HepG2 (cell line): ENCODE results near the gene IGF2BP3. TPM values are rescaled to one million over a fixed set of nuclear protein-coding genes. Genes with fewer than 3 reads are reported as not detected.

Source experiments
- ARNT2 ChIP-seq: sonication (generic); formaldehyde crosslinking; IDR thresholded peaks from 2 replicates; pipeline ENCODE4 v1.8.0; 2022; ENCODE audit warnings: mild to moderate bottlenecking, low read depth, missing genetic modification reagents, moderate library complexity
- ATAD3A ChIP-seq: sonication (generic); formaldehyde crosslinking; IDR thresholded peaks from 2 replicates; pipeline ENCODE4 v1.4.0; 2020; ENCODE audit warnings: missing genetic modification reagents
- CBFB ChIP-seq: sonication (generic); formaldehyde crosslinking; IDR thresholded peaks from 2 replicates; pipeline ENCODE4 v1.4.0; 2020; ENCODE audit warnings: missing genetic modification reagents
- IKZF1 ChIP-seq: fragments of 450-650 bp; IDR thresholded peaks from 2 replicates; pipeline ENCODE4 v1.7.1; 2016
- ISL2 ChIP-seq: sonication (generic); formaldehyde crosslinking; IDR thresholded peaks from 2 replicates; pipeline ENCODE4 v1.5.0; 2020; ENCODE audit warnings: missing genetic modification reagents
- JUND ChIP-seq: sonication (generic); formaldehyde crosslinking; IDR thresholded peaks from 2 replicates; pipeline ENCODE4 v1.8.0; 2022; ENCODE audit warnings: mild to moderate bottlenecking, missing genetic modification reagents
- KAT2B ChIP-seq: fragments of 150-350 bp; IDR thresholded peaks from 2 replicates; pipeline ENCODE4 v1.6.1; 2014; ENCODE audit warnings: low read depth, low read length, borderline replicate concordance
- KLF15 ChIP-seq: sonication (generic); formaldehyde crosslinking; IDR thresholded peaks from 2 replicates; pipeline ENCODE4 v1.8.1; 2023; ENCODE audit warnings: borderline replicate concordance, mild to moderate bottlenecking, inconsistent platforms, missing genetic modification reagents, mixed read lengths
- MAFF ChIP-seq: IDR thresholded peaks from 2 replicates; pipeline ENCODE4 v1.6.1; 2011; ENCODE audit warnings: low read depth, low read length, improper control_type of control experiment
- MAFG ChIP-seq: sonication (generic); formaldehyde crosslinking; IDR thresholded peaks from 2 replicates; pipeline ENCODE4 v1.5.1; 2020; ENCODE audit warnings: mild to moderate bottlenecking, missing genetic modification reagents
- NFKBIZ ChIP-seq: IDR thresholded peaks from 2 replicates; pipeline ENCODE4 v1.6.1; 2018; ENCODE audit warnings: missing genetic modification reagents, missing compliant biosample characterization
- PHB2 ChIP-seq: fragments of 450-650 bp; IDR thresholded peaks from 2 replicates; pipeline ENCODE4 v1.6.1; 2018; ENCODE audit not compliant: partially characterized antibody
- PHF8 ChIP-seq: sonication (generic); formaldehyde crosslinking; IDR thresholded peaks from 2 replicates; pipeline ENCODE4 v1.5.0; 2020; ENCODE audit warnings: missing genetic modification reagents
- POLR2AphosphoS2 ChIP-seq: IDR thresholded peaks from 2 replicates; pipeline ENCODE4 v1.6.1; 2011; ENCODE audit warnings: low read depth, low read length, improper control_type of control experiment
- RARA ChIP-seq: IDR thresholded peaks from 2 replicates; pipeline ENCODE4 v1.6.1; 2016; ENCODE audit warnings: missing genetic modification reagents, missing compliant biosample characterization
- SRSF1 ChIP-seq: fragments of 200-400 bp; formaldehyde crosslinking; optimal IDR thresholded peaks from 2 replicates; pipeline ENCODE3; 2017; ENCODE audit warnings: mild to moderate bottlenecking, low read depth, low read length, moderate library complexity
- TBX3 ChIP-seq: fragments of 450-650 bp; IDR thresholded peaks from 2 replicates; pipeline ENCODE4 v1.6.1; 2017; ENCODE audit warnings: antibody characterized with exemption, mild to moderate bottlenecking, inconsistent platforms, borderline replicate concordance
- YY1 ChIP-seq: IDR thresholded peaks from 2 replicates; pipeline ENCODE4 v1.6.1; 2011; ENCODE audit warnings: low read length, low read depth, moderate library complexity, mild to moderate bottlenecking; ENCODE audit not compliant: insufficient read depth, insufficient replicate concordance
- ZNF121 ChIP-seq: sonication (generic); formaldehyde crosslinking; IDR thresholded peaks from 2 replicates; pipeline ENCODE4 v1.5.0; 2020; ENCODE audit warnings: mild to moderate bottlenecking, missing genetic modification reagents
- ZNF24 ChIP-seq: fragments of 450-650 bp; IDR thresholded peaks from 2 replicates; pipeline ENCODE4 v1.6.1; 2017; ENCODE audit warnings: antibody characterized with exemption, mild to moderate bottlenecking
- polyA plus RNA-seq, 8 experiments: library from polyadenylated mRNA; depleted of rRNA in 3 of 8; stranded (reverse) in 7 of 8; unstranded in 1 of 8; fragments of >200 nt; fragmentation: Illumina TruSeq in 4 of 8; extraction: Trizol in 4 of 8; gene quantifications; 2 replicates each; pipeline versions ENCODE4 v1.2.1 to v1.2.3, GENCODE V29; 2011 to 2016; ENCODE audit warnings: low read depth in 4 of 8, missing spikeins in 1 of 8, mixed read lengths in 1 of 8; ENCODE audit not compliant: insufficient read depth in 1 of 8
- total RNA-seq, 5 experiments: library from RNA; depleted of rRNA; stranded (reverse); fragments of >200 nt; fragmentation: Illumina TruSeq; extraction: Trizol; gene quantifications; 2 replicates each; pipeline ENCODE4 v1.2.3, GENCODE V29; 2016; ENCODE audit warnings: low read depth in 1 of 5
- TF ChIP-seq, protein P1 (sequence below): sonication (generic); formaldehyde crosslinking; IDR thresholded peaks from 2 replicates; pipeline ENCODE4 v1.5.0; 2020; ENCODE audit warnings: mild to moderate bottlenecking, missing genetic modification reagents, moderate library complexity
- TF ChIP-seq, protein P2 (sequence below): sonication (generic); formaldehyde crosslinking; IDR thresholded peaks from 2 replicates; pipeline ENCODE4 v1.8.0; 2022; ENCODE audit warnings: low read depth, missing genetic modification reagents
- TF ChIP-seq, protein P3 (sequence below): sonication (generic); formaldehyde crosslinking; conservative IDR thresholded peaks from 2 replicates; pipeline ENCODE4 v1.4.0; 2020; ENCODE audit warnings: missing genetic modification reagents
- TF ChIP-seq, protein P4 (sequence below): sonication (generic); formaldehyde crosslinking; IDR thresholded peaks from 2 replicates; pipeline ENCODE4 v1.5.0; 2020; ENCODE audit warnings: missing genetic modification reagents
- TF ChIP-seq, protein P5 (sequence below): sonication (generic); formaldehyde crosslinking; IDR thresholded peaks from 2 replicates; pipeline ENCODE4 v1.4.0; 2020; ENCODE audit warnings: missing genetic modification reagents

The IGF2BP3 gene
- total and polyA plus RNA-seq, 2 of the 13 experiments (the other 11 are each of a cell fraction or from before 2014, with no cell fraction given), result 37.7 to 39.5 TPM

DNA sequence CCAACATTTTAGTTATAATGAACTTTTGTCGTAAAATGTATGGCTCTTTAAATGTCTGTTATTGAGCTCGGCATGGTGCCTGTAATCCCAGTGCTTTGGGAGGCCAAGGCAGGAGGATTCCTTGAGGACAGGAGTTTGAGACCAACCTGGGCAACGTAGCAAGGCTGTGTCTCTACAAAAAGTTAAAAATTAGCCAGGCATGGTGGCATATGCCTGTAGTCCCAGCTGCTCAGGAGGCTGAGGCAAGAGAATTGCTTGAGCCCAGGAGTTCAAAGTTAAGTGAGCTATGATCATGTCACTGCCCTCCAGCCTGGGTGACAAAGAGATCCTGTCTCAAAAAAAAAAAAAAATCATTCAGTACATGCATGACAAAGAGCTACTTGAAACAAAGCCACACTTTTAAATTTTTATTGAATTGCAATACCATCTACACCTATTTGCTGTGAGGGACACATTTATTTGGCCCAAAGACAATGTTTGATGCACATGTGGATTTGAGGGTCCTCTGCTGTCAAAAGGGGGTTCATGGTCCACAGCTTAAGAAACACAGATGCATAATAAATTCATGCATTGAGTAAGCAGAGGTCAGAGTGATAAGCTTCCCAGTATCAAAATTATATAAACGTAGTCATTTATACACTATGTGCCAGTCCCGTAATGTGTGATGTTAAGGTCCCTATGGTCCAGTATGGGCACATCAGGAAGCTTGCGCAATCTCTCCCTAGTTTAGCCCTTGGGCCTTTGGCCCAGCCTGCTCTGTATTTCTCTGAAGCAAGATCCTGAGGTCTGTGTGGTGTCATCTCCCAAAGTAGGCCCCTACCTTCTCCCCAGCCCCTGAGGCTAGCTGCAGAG is 175.5 kb downstream of the IGF2BP3 start (continued):
- TF ChIP-seq, protein P1, sequence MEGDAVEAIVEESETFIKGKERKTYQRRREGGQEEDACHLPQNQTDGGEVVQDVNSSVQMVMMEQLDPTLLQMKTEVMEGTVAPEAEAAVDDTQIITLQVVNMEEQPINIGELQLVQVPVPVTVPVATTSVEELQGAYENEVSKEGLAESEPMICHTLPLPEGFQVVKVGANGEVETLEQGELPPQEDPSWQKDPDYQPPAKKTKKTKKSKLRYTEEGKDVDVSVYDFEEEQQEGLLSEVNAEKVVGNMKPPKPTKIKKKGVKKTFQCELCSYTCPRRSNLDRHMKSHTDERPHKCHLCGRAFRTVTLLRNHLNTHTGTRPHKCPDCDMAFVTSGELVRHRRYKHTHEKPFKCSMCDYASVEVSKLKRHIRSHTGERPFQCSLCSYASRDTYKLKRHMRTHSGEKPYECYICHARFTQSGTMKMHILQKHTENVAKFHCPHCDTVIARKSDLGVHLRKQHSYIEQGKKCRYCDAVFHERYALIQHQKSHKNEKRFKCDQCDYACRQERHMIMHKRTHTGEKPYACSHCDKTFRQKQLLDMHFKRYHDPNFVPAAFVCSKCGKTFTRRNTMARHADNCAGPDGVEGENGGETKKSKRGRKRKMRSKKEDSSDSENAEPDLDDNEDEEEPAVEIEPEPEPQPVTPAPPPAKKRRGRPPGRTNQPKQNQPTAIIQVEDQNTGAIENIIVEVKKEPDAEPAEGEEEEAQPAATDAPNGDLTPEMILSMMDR (CRISPR knock-in tag), result no peak
- TF ChIP-seq MAFG (CRISPR knock-in tag), result no peak
- TF ChIP-seq POLR2AphosphoS2, result no peak
- no peak for TF ChIP-seq KLF15 (CRISPR knock-in tag)
- no peak for TF ChIP-seq IKZF1
- no peak for TF ChIP-seq SRSF1
- TF ChIP-seq RARA (CRISPR knock-in tag), result peak; percentile 51
- no peak for TF ChIP-seq YY1
- no peak for TF ChIP-seq CBFB (CRISPR knock-in tag)
- no peak for TF ChIP-seq MAFF
- no peak for TF ChIP-seq ZNF24
- TF ChIP-seq ARNT2, result no peak
- TF ChIP-seq, protein P2, sequence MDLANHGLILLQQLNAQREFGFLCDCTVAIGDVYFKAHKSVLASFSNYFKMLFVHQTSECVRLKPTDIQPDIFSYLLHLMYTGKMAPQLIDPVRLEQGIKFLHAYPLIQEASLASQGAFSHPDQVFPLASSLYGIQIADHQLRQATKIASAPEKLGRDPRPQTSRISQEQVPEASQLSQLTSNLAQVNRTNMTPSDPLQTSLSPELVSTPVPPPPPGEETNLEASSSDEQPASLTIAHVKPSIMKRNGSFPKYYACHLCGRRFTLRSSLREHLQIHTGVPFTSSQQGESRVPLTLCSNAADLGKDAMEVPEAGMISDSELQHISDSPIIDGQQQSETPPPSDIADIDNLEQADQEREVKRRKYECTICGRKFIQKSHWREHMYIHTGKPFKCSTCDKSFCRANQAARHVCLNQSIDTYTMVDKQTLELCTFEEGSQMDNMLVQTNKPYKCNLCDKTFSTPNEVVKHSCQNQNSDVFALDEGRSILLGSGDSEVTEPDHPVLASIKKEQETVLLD (CRISPR knock-in tag), result no peak
- no peak for TF ChIP-seq KAT2B
- no peak for TF ChIP-seq JUND (CRISPR knock-in tag)
- TF ChIP-seq, protein P3, sequence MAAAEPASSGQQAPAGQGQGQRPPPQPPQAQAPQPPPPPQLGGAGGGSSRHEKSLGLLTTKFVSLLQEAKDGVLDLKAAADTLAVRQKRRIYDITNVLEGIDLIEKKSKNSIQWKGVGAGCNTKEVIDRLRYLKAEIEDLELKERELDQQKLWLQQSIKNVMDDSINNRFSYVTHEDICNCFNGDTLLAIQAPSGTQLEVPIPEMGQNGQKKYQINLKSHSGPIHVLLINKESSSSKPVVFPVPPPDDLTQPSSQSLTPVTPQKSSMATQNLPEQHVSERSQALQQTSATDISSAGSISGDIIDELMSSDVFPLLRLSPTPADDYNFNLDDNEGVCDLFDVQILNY (CRISPR knock-in tag), result no peak
- TF ChIP-seq, protein P4, sequence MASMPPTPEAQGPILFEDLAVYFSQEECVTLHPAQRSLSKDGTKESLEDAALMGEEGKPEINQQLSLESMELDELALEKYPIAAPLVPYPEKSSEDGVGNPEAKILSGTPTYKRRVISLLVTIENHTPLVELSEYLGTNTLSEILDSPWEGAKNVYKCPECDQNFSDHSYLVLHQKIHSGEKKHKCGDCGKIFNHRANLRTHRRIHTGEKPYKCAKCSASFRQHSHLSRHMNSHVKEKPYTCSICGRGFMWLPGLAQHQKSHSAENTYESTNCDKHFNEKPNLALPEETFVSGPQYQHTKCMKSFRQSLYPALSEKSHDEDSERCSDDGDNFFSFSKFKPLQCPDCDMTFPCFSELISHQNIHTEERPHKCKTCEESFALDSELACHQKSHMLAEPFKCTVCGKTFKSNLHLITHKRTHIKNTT (CRISPR knock-in tag), result no peak
- TF ChIP-seq ZNF121 (CRISPR knock-in tag), result peak; percentile 98
- no peak for TF ChIP-seq ISL2 (CRISPR knock-in tag)
- TF ChIP-seq PHF8 (CRISPR knock-in tag), result no peak
- no peak for TF ChIP-seq TBX3
- TF ChIP-seq, protein P5, sequence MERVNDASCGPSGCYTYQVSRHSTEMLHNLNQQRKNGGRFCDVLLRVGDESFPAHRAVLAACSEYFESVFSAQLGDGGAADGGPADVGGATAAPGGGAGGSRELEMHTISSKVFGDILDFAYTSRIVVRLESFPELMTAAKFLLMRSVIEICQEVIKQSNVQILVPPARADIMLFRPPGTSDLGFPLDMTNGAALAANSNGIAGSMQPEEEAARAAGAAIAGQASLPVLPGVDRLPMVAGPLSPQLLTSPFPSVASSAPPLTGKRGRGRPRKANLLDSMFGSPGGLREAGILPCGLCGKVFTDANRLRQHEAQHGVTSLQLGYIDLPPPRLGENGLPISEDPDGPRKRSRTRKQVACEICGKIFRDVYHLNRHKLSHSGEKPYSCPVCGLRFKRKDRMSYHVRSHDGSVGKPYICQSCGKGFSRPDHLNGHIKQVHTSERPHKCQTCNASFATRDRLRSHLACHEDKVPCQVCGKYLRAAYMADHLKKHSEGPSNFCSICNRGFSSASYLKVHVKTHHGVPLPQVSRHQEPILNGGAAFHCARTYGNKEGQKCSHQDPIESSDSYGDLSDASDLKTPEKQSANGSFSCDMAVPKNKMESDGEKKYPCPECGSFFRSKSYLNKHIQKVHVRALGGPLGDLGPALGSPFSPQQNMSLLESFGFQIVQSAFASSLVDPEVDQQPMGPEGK (CRISPR knock-in tag), result peak; percentile 58; the same call in 1 of the 2 replicates
- no peak for TF ChIP-seq NFKBIZ
- TF ChIP-seq PHB2, result no peak
- no peak for TF ChIP-seq ATAD3A (CRISPR knock-in tag)
